ENCODE data around the gene AKAP3. TPM values are rescaled to one million over a fixed set of nuclear protein-coding genes. Genes with fewer than 3 reads are reported as not detected.

Gene AKAP3
- 1 to 10 TPM; 1.2 to 6.9 (median 2.5) TPM for total RNA-seq
- polyA plus RNA-seq = 1 to 10 TPM; 2.5 to 3.9 TPM
- total RNA-seq = 1.2 reads per million

- Mint-ChIP-seq H3K36me3 (peaks cover 0 to 7% (median 2%) of the 10 kb centered on the region in 5 donors), H3K4me1 (peaks cover 24 to 58% (median 46%) of the 10 kb centered on the region in 7 donors), H3K27me3 (peaks cover 0 to 13% (median 0%) of the 10 kb centered on the region in 5 donors), H3K27ac (peak within 1 kb of the TSS; percentile 90 to 99 (median 95)), H3K4me3 (peak within 1 kb of the TSS; percentile 88 to 99 (median 97)), H3K9me3 (no peaks in the 10 kb centered on the region)
- Histone ChIP-seq H3K36me3 (ENCODE audit: control insufficient read depth in 2 of 3, insufficient read depth in 3 of 3, low read length in 3 of 3) (peaks cover 0 to 3% (median 0%) of the 10 kb centered on the region in 3 experiments), H3K27ac (ENCODE audit: low read depth, low read length) (peak within 1 kb of the TSS; percentile 80), H3K4me3 (ENCODE audit: low read length) (peak within 1 kb of the TSS; percentile 92), H3K4me1 (ENCODE audit: control insufficient read depth in 2 of 2, insufficient read depth in 2 of 2, low read length in 2 of 2) (peaks cover 14 to 15% of the 10 kb centered on the region in 2 donors), H3K27me3 (ENCODE audit: control insufficient read depth in 2 of 2, insufficient read depth in 2 of 2, low read length in 2 of 2) (no peaks in the 10 kb centered on the region), H3K9me3 (ENCODE audit: control insufficient read depth in 2 of 3, low read length in 3 of 3) (no peaks in the 10 kb centered on the region)
- CTCF ChIA-PET = interaction anchor here (1.0 kb wide), 1 partner anchor 44 kb away, joined by 4 read pairs; no protein-coding TSS in a partner anchor
- intact Hi-C loops (cut with micrococcal nuclease) = loop anchor here (1.0 to 5.0 kb wide), 9 partner anchors 44 to 1856 kb away; partner anchors contain the start of genes RAD51AP1 (in 2 of the 2), CRACR2A (in 1 of the 2), FKBP4 (in 1 of the 2) and PARP11 (in 1 of the 2)
- peak; percentile 97 for ATAC-seq
- peak; percentile 53 to 87 (median 84) for DNase-seq
- POLR2A ChIA-PET = interaction anchor here (0.7 to 2.0 kb wide), 6 partner anchors 10 to 110 kb away, joined by 3 to 7 read pairs (median 3); partner anchors contain the start of gene RAD51AP1
Observed at GRCh38 chr12:4648501-4649357, at the start of gene AKAP3, which contains the start of gene NDUFA9. AKAP3 (minus strand) TSS chr12:4649051; CDS start chr12:4638196, 10,855 bp downstream. NDUFA9 (plus strand) TSS chr12:4649114; CDS start chr12:4649127, 13 bp downstream.

- peaks cover 11 to 76% (median 50%) of the 10 kb centered on the region in 5 donors for H3K36me3 Mint-ChIP-seq
- no peak for DNase-seq
- H3K27ac Mint-ChIP-seq = peak overlapping the region in 1 of 9 donors; percentile 33
Observed at GRCh38 chr12:4690760-4691159, 41.9 kb upstream of the AKAP3 start.

GRCh38 chr12:4685317-4685716 lies 36.5 kb upstream of the AKAP3 start:
- peaks cover 0 to 3% (median 0%) of the 10 kb centered on the region in 7 donors for H3K4me1 Mint-ChIP-seq
- ChIA-PET CTCF (interaction anchor here (0.6 kb wide), 1 partner anchor 9 kb away, joined by 4 read pairs; no protein-coding TSS in a partner anchor), POLR2A (no interaction called here)
- no peak overlapping the region for H3K4me3 Mint-ChIP-seq
- H3K9me3 Mint-ChIP-seq = peaks cover 0 to 4% (median 0%) of the 10 kb centered on the region in 11 donors
- no peak for DNase-seq
- no peaks in the 10 kb centered on the region for H3K9me3 ChIP-seq (ENCODE audit: control insufficient read depth in 2 of 3, low read length in 3 of 3)
- H3K4me1 ChIP-seq (ENCODE audit: control insufficient read depth in 2 of 2, insufficient read depth in 2 of 2, low read length in 2 of 2) = no peaks in the 10 kb centered on the region
- no peak overlapping the region for H3K4me3 ChIP-seq (ENCODE audit: low read length)
- peaks cover 22 to 87% (median 59%) of the 10 kb centered on the region in 5 donors for H3K36me3 Mint-ChIP-seq
- H3K27ac Mint-ChIP-seq = peak overlapping the region in 1 of 9 donors; percentile 3
- peaks cover 6 to 80% (median 11%) of the 10 kb centered on the region in 3 experiments for H3K36me3 ChIP-seq (ENCODE audit: control insufficient read depth in 2 of 3, insufficient read depth in 3 of 3, low read length in 3 of 3)
- no peaks in the 10 kb centered on the region for H3K27me3 ChIP-seq (ENCODE audit: control insufficient read depth in 2 of 2, insufficient read depth in 2 of 2, low read length in 2 of 2)
- intact Hi-C loops (cut with micrococcal nuclease) = no loop called here
- H3K27me3 Mint-ChIP-seq = no peaks in the 10 kb centered on the region
- ATAC-seq = no peak
- no peak overlapping the region for H3K27ac ChIP-seq (ENCODE audit: low read depth, low read length)

More at GRCh38 chr12:4690760-4691159, 41.9 kb upstream of the AKAP3 start:
- ATAC-seq = no peak
- peaks cover 0 to 4% (median 0%) of the 10 kb centered on the region in 11 donors for H3K9me3 Mint-ChIP-seq
- no peaks in the 10 kb centered on the region for H3K4me1 ChIP-seq (ENCODE audit: control insufficient read depth in 2 of 2, insufficient read depth in 2 of 2, low read length in 2 of 2)
- H3K27me3 Mint-ChIP-seq = no peaks in the 10 kb centered on the region
- POLR2A ChIA-PET = no interaction called here
- H3K27me3 ChIP-seq (ENCODE audit: control insufficient read depth in 2 of 2, insufficient read depth in 2 of 2, low read length in 2 of 2) = no peaks in the 10 kb centered on the region
- H3K27ac ChIP-seq (ENCODE audit: low read depth, low read length) = no peak overlapping the region
- no peak overlapping the region for H3K4me3 Mint-ChIP-seq
- H3K9me3 ChIP-seq (ENCODE audit: control insufficient read depth in 2 of 3, low read length in 3 of 3) = no peaks in the 10 kb centered on the region
- H3K36me3 ChIP-seq (ENCODE audit: control insufficient read depth in 2 of 3, insufficient read depth in 3 of 3, low read length in 3 of 3) = peaks cover 0 to 44% (median 15%) of the 10 kb centered on the region in 3 experiments
- intact Hi-C loops (cut with micrococcal nuclease) = no loop called here
- CTCF ChIA-PET = no interaction called here
- H3K4me3 ChIP-seq (ENCODE audit: low read length) = no peak overlapping the region
- no peaks in the 10 kb centered on the region for H3K4me1 Mint-ChIP-seq

GRCh38 chr12:4681732-4682131 lies 32.9 kb upstream of the AKAP3 start:
- Mint-ChIP-seq H3K9me3 (no peaks in the 10 kb centered on the region), H3K4me1 (peaks cover 0 to 3% (median 0%) of the 10 kb centered on the region in 7 donors), H3K27me3 (no peaks in the 10 kb centered on the region), H3K27ac (no peak overlapping the region), H3K4me3 (no peak overlapping the region), H3K36me3 (peaks cover 23 to 71% (median 46%) of the 10 kb centered on the region in 5 donors)
- CTCF ChIA-PET = no interaction called here
- intact Hi-C loops (cut with micrococcal nuclease) = no loop called here
- no peak overlapping the region for H3K4me3 ChIP-seq (ENCODE audit: low read length)
- H3K9me3 ChIP-seq (ENCODE audit: control insufficient read depth in 2 of 3, low read length in 3 of 3) = no peaks in the 10 kb centered on the region
- H3K4me1 ChIP-seq (ENCODE audit: control insufficient read depth in 2 of 2, insufficient read depth in 2 of 2, low read length in 2 of 2) = no peaks in the 10 kb centered on the region
- POLR2A ChIA-PET = no interaction called here
- DNase-seq = no peak
- no peak overlapping the region for H3K27ac ChIP-seq (ENCODE audit: low read depth, low read length)
- no peak for ATAC-seq
- peaks cover 0 to 65% (median 6%) of the 10 kb centered on the region in 3 experiments for H3K36me3 ChIP-seq (ENCODE audit: control insufficient read depth in 2 of 3, insufficient read depth in 3 of 3, low read length in 3 of 3)
- no peaks in the 10 kb centered on the region for H3K27me3 ChIP-seq (ENCODE audit: control insufficient read depth in 2 of 2, insufficient read depth in 2 of 2, low read length in 2 of 2)

- ChIA-PET POLR2A (no interaction called here), CTCF (no interaction called here)
- Histone ChIP-seq H3K27ac (ENCODE audit: low read depth, low read length) (no peak overlapping the region), H3K4me3 (ENCODE audit: low read length) (no peak overlapping the region), H3K36me3 (ENCODE audit: control insufficient read depth in 2 of 3, insufficient read depth in 3 of 3, low read length in 3 of 3) (peaks cover 0 to 44% (median under 1%) of the 10 kb centered on the region in 3 experiments), H3K27me3 (ENCODE audit: control insufficient read depth in 2 of 2, insufficient read depth in 2 of 2, low read length in 2 of 2) (no peaks in the 10 kb centered on the region), H3K4me1 (ENCODE audit: control insufficient read depth in 2 of 2, insufficient read depth in 2 of 2, low read length in 2 of 2) (no peaks in the 10 kb centered on the region), H3K9me3 (ENCODE audit: control insufficient read depth in 2 of 3, low read length in 3 of 3) (no peaks in the 10 kb centered on the region)
- H3K9me3 Mint-ChIP-seq = peaks cover 0 to 2% (median 0%) of the 10 kb centered on the region in 11 donors
- no peaks in the 10 kb centered on the region for H3K27me3 Mint-ChIP-seq
- ATAC-seq = no peak
- peaks cover 18 to 59% (median 27%) of the 10 kb centered on the region in 5 donors for H3K36me3 Mint-ChIP-seq
- intact Hi-C loops (cut with micrococcal nuclease) = no loop called here
- peaks cover 0 to 6% (median 0%) of the 10 kb centered on the region in 7 donors for H3K4me1 Mint-ChIP-seq
- H3K4me3 Mint-ChIP-seq = no peak overlapping the region
- H3K27ac Mint-ChIP-seq = peak overlapping the region in 2 of 9 donors; percentile 14 to 22
- DNase-seq = no peak
Observed at GRCh38 chr12:4679711-4680110, 30.9 kb upstream of the AKAP3 start.

GRCh38 chr12:4665236-4665635 lies 16.4 kb upstream of the AKAP3 start:
- peaks cover 33 to 65% (median 46%) of the 10 kb centered on the region in 5 donors for H3K36me3 Mint-ChIP-seq
- H3K4me1 Mint-ChIP-seq = peaks cover 3 to 21% (median 6%) of the 10 kb centered on the region in 7 donors
- peaks cover 36 to 84% (median 47%) of the 10 kb centered on the region in 3 experiments for H3K36me3 ChIP-seq (ENCODE audit: control insufficient read depth in 2 of 3, insufficient read depth in 3 of 3, low read length in 3 of 3)
- intact Hi-C loops (cut with micrococcal nuclease) = no loop called here
- ChIA-PET POLR2A (no interaction called here), CTCF (no interaction called here)
- no peaks in the 10 kb centered on the region for H3K9me3 ChIP-seq (ENCODE audit: control insufficient read depth in 2 of 3, low read length in 3 of 3)
- H3K4me3 ChIP-seq (ENCODE audit: low read length) = no peak overlapping the region
- ATAC-seq = no peak
- H3K4me3 Mint-ChIP-seq = no peak overlapping the region
- no peaks in the 10 kb centered on the region for H3K4me1 ChIP-seq (ENCODE audit: control insufficient read depth in 2 of 2, insufficient read depth in 2 of 2, low read length in 2 of 2)
- DNase-seq = no peak
- H3K27ac Mint-ChIP-seq = no peak overlapping the region
- H3K27me3 Mint-ChIP-seq = no peaks in the 10 kb centered on the region
- no peaks in the 10 kb centered on the region for H3K27me3 ChIP-seq (ENCODE audit: control insufficient read depth in 2 of 2, insufficient read depth in 2 of 2, low read length in 2 of 2)
- H3K27ac ChIP-seq (ENCODE audit: low read depth, low read length) = no peak overlapping the region
- H3K9me3 Mint-ChIP-seq = no peaks in the 10 kb centered on the region
